ENCODE data around the gene LBP.

GRCh38 chr20:38363004-38363747 lies 16.9 kb downstream of the LBP start:
- TF ChIP-seq, protein P1, sequence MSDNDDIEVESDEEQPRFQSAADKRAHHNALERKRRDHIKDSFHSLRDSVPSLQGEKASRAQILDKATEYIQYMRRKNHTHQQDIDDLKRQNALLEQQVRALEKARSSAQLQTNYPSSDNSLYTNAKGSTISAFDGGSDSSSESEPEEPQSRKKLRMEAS (IDR thresholded peaks at IDR 0.05; ENCODE audit: low read depth, low read length), result no peak
- TF ChIP-seq, protein P2, sequence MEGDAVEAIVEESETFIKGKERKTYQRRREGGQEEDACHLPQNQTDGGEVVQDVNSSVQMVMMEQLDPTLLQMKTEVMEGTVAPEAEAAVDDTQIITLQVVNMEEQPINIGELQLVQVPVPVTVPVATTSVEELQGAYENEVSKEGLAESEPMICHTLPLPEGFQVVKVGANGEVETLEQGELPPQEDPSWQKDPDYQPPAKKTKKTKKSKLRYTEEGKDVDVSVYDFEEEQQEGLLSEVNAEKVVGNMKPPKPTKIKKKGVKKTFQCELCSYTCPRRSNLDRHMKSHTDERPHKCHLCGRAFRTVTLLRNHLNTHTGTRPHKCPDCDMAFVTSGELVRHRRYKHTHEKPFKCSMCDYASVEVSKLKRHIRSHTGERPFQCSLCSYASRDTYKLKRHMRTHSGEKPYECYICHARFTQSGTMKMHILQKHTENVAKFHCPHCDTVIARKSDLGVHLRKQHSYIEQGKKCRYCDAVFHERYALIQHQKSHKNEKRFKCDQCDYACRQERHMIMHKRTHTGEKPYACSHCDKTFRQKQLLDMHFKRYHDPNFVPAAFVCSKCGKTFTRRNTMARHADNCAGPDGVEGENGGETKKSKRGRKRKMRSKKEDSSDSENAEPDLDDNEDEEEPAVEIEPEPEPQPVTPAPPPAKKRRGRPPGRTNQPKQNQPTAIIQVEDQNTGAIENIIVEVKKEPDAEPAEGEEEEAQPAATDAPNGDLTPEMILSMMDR (IDR thresholded peaks at IDR 0.05; ENCODE audit: low read depth, low read length), result no peak
- TF ChIP-seq POLR2A (IDR thresholded peaks at IDR 0.05; ENCODE audit: extremely low read depth, insufficient read length), result no peak
- no peak for TF ChIP-seq MYC (IDR thresholded peaks at IDR 0.05; ENCODE audit: low read depth, low read length)
